HG03175 (cell line): ENCODE data around the gene RASA4B.
A peak's percentile ranks its signal among the peaks of the same experiment; 100 is the strongest.
"Not testable (repeated sequence)": the region's sequence is repeated elsewhere in the genome, so short reads cannot be mapped to it uniquely, and the experiment has no call there.

Experiments used
- ATAC-seq: cut with Tn5 transposase; IDR thresholded peaks from one replicate; pipeline ENCODE4 v1.9.1; 2021; ENCODE audit warnings: mild to moderate bottlenecking, moderate library complexity; ENCODE audit not compliant: unreplicated experiment

Gene RASA4B

GRCh38 chr7:102512642-102513221 is 4.8 kb downstream of the RASA4B start:
- not testable (repeated sequence) for ATAC-seq

- ATAC-seq: peak; percentile 41
Observed at GRCh38 chr7:102511860-102512522, 5.6 kb downstream of the RASA4B start.

GRCh38 chr7:102510575-102510974 is 7.0 kb downstream of the RASA4B start:
- not testable (repeated sequence) for ATAC-seq

- ATAC-seq: not testable (repeated sequence)
Observed at GRCh38 chr7:102507410-102508088, 10.0 kb downstream of the RASA4B start.

GRCh38 chr7:102505298-102506185 is 12.0 kb downstream of the RASA4B start:
- not testable (repeated sequence) for ATAC-seq

- not testable (repeated sequence) for ATAC-seq
Observed at GRCh38 chr7:102503141-102503540, 14.4 kb downstream of the RASA4B start.

- ATAC-seq: not testable (repeated sequence)
Observed at GRCh38 chr7:102498321-102498720, 19.3 kb downstream of the RASA4B start.

GRCh38 chr7:102497308-102497707 is 20.3 kb downstream of the RASA4B start:
- not testable (repeated sequence) for ATAC-seq

GRCh38 chr7:102496861-102497260 is 20.7 kb downstream of the RASA4B start:
- ATAC-seq: not testable (repeated sequence)

GRCh38 chr7:102494473-102495149 is 23.0 kb downstream of the RASA4B start:
- ATAC-seq: peak; percentile 74

GRCh38 chr7:102494026-102494425 is 23.6 kb downstream of the RASA4B start:
- ATAC-seq: not testable (repeated sequence)

GRCh38 chr7:102493220-102493935 is 24.2 kb downstream of the RASA4B start:
- ATAC-seq: peak; percentile 38

- ATAC-seq: peak; percentile 45
Observed at GRCh38 chr7:102490529-102491075, 27.0 kb downstream of the RASA4B start.

- not testable (repeated sequence) for ATAC-seq
Observed at GRCh38 chr7:102484317-102484716, 33.3 kb downstream of the RASA4B start.

GRCh38 chr7:102481962-102482361 is 35.6 kb downstream of the RASA4B start:
- ATAC-seq: not testable (repeated sequence)

- ATAC-seq: not testable (repeated sequence)
Observed at GRCh38 chr7:102479982-102480637, 37.5 kb downstream of the RASA4B start.

- ATAC-seq: peak; percentile 28
Observed at GRCh38 chr7:102479209-102479584, 38.4 kb downstream of the RASA4B start.

GRCh38 chr7:102478314-102479208 is 39.0 kb downstream of the RASA4B start, which contains the start of gene POLR2J:
TSS of gene POLR2J (minus strand) at chr7:102478922. CDS start at chr7:102478860, 62 bp downstream.
- ATAC-seq: peak; percentile 83
